Measurements from ENCODE around the gene SCYL1.
"Not testable (repeated sequence)": the region's sequence is repeated elsewhere in the genome, so short reads cannot be mapped to it uniquely, and the experiment has no call there.

The SCYL1 gene

GRCh38 chr11:65522718-65523630, 1.9 kb upstream of the SCYL1 start:
- H3K4me2 ChIP-seq (ENCODE audit: low read depth, low read length); H3K36me3 ChIP-seq (replicated peaks; ENCODE audit: insufficient read depth, low read length); H4K20me1 ChIP-seq (ENCODE audit: insufficient read depth, low read length); H3K27ac ChIP-seq (ENCODE audit: low read length); H3K4me3 ChIP-seq (ENCODE audit: low read length); H3K4me1 ChIP-seq (ENCODE audit: low read length); H3K27me3 ChIP-seq (replicated peaks; ENCODE audit: insufficient read depth, low read length); H3K9me2 ChIP-seq (replicated peaks; ENCODE audit: insufficient read depth, low read length); DNase-seq; H3K9me3 ChIP-seq (replicated peaks; ENCODE audit: insufficient read depth, low read length); H3K9ac ChIP-seq (ENCODE audit: low read length); H3F3A ChIP-seq (ENCODE audit: insufficient read depth, low read length); H2AFZ ChIP-seq (ENCODE audit: low read length): not testable (repeated sequence)
- H3K79me2 ChIP-seq (ENCODE audit: low read length) = peaks cover 27% of the 10 kb centered on the region

DNA sequence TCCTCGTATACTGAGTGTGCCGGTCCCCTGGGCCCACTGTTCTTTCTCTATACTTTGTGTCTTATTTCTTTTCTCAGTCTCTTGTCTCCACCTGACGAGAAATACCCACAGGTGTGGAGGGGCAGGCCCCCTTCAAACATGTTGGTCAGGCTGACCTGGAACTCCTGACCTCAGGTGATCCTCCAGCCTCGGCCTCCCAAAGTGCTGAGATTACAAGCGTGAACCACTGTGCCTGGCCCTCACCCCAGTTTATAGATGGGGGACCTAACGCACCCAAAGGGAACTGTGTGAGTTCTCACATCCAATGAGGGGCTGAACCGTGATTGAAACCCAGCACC, 1.3 kb upstream of the SCYL1 start:
- H3F3A ChIP-seq (ENCODE audit: insufficient read depth, low read length); H3K4me3 ChIP-seq (ENCODE audit: low read length); H3K9me3 ChIP-seq (replicated peaks; ENCODE audit: insufficient read depth, low read length); H3K36me3 ChIP-seq (replicated peaks; ENCODE audit: insufficient read depth, low read length); H3K4me2 ChIP-seq (ENCODE audit: low read depth, low read length); H2AFZ ChIP-seq (ENCODE audit: low read length); H4K20me1 ChIP-seq (ENCODE audit: insufficient read depth, low read length); H3K9me2 ChIP-seq (replicated peaks; ENCODE audit: insufficient read depth, low read length); H3K9ac ChIP-seq (ENCODE audit: low read length); DNase-seq; H3K27me3 ChIP-seq (replicated peaks; ENCODE audit: insufficient read depth, low read length); H3K4me1 ChIP-seq (ENCODE audit: low read length); H3K27ac ChIP-seq (ENCODE audit: low read length): not testable (repeated sequence)
- H3K79me2 ChIP-seq (ENCODE audit: low read length) = peaks cover 28% of the 10 kb centered on the region

GRCh38 chr11:65524014-65524740, 706 bp upstream of the SCYL1 start:
- H3K4me1 ChIP-seq (ENCODE audit: low read length) = peaks cover 9% of the 10 kb centered on the region
- no peak for DNase-seq
- peak overlapping the region; percentile 53; the same call in 1 of the 2 replicates for H2AFZ ChIP-seq (ENCODE audit: low read length)
- H3K4me2 ChIP-seq (ENCODE audit: low read depth, low read length) = peak overlapping the region; percentile 32; the same call in 1 of the 2 replicates
- no peaks in the 10 kb centered on the region for H4K20me1 ChIP-seq (ENCODE audit: insufficient read depth, low read length)
- no peaks in the 10 kb centered on the region for H3K9me3 ChIP-seq (replicated peaks; ENCODE audit: insufficient read depth, low read length)
- no peaks in the 10 kb centered on the region for H3K9me2 ChIP-seq (replicated peaks; ENCODE audit: insufficient read depth, low read length)
- no peak overlapping the region for H3K27ac ChIP-seq (ENCODE audit: low read length)
- TF ChIP-seq EZH2 (optimal IDR thresholded peaks at IDR 0.05; ENCODE audit: low read depth, low read length) = no peak
- no peak for TF ChIP-seq CTCF (IDR thresholded peaks at IDR 0.05; ENCODE audit: low read length)
- no peak for TF ChIP-seq EZH2phosphoT487 (IDR thresholded peaks at IDR 0.05; ENCODE audit: low read length)
- peak overlapping the region; percentile 25; the same call in 1 of the 2 replicates for H3K4me3 ChIP-seq (ENCODE audit: low read length)
- H3K79me2 ChIP-seq (ENCODE audit: low read length) = peaks cover 28% of the 10 kb centered on the region
- no peak overlapping the region for H3K9ac ChIP-seq (ENCODE audit: low read length)
- no peaks in the 10 kb centered on the region for H3K27me3 ChIP-seq (replicated peaks; ENCODE audit: insufficient read depth, low read length)
- H3K36me3 ChIP-seq (replicated peaks; ENCODE audit: insufficient read depth, low read length) = no peaks in the 10 kb centered on the region
- no peaks in the 10 kb centered on the region for H3F3A ChIP-seq (ENCODE audit: insufficient read depth, low read length)

DNA sequence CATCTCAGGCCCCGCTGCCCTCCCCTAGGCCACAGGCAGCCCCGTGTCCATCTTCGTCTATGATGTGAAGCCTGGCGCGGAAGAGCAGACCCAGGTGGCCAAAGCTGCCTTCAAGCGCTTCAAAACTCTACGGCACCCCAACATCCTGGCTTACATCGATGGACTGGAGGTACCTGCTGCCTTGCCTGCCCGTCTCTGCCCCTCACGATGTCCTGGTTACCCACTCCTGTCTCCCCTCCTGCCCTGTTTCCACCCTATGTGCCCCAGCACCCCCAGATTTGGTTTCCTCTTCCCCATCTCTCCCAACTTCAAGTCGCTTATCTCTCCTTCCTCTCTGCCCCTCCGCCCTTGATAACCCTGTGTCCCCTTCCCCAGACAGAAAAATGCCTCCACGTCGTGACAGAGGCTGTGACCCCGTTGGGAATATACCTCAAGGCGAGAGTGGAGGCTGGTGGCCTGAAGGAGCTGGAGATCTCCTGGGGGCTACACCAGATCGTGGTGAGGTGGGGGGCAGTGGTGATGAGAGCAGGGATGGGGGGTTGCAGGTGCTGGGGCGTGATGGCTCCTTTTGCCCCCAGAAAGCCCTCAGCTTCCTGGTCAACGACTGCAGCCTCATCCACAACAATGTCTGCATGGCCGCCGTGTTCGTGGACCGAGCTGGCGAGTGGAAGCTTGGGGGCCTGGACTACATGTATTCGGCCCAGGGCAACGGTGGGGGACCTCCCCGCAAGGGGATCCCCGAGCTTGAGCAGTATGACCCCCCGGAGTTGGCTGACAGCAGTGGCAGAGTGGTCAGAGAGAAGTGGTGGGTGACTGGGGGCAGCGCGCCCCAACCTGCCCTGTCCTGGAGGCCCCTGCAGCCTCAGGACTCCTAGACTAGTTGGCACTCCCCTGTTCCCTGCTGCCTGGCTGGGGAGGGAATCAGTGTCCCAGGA, 930 bp downstream of the SCYL1 start:
- Histone ChIP-seq H3K9me2 (replicated peaks; ENCODE audit: insufficient read depth, low read length) (no peaks in the 10 kb centered on the region), H3K36me3 (replicated peaks; ENCODE audit: insufficient read depth, low read length) (no peaks in the 10 kb centered on the region), H3K27ac (ENCODE audit: low read length) (peak overlapping the region; percentile 29; the same call in 1 of the 2 replicates), H2AFZ (ENCODE audit: low read length) (peak overlapping the region; percentile 83; the same call in 1 of the 2 replicates), H3K79me2 (ENCODE audit: low read length) (peaks cover 28% of the 10 kb centered on the region), H3K4me2 (ENCODE audit: low read depth, low read length) (peak overlapping the region; percentile 97), H3K9ac (ENCODE audit: low read length) (peak overlapping the region; percentile 96), H3F3A (ENCODE audit: insufficient read depth, low read length) (no peaks in the 10 kb centered on the region), H3K4me3 (ENCODE audit: low read length) (peak overlapping the region; percentile 100), H3K4me1 (ENCODE audit: low read length) (peaks cover 9% of the 10 kb centered on the region), H4K20me1 (ENCODE audit: insufficient read depth, low read length) (no peaks in the 10 kb centered on the region), H3K27me3 (replicated peaks; ENCODE audit: insufficient read depth, low read length) (no peaks in the 10 kb centered on the region), H3K9me3 (replicated peaks; ENCODE audit: insufficient read depth, low read length) (no peaks in the 10 kb centered on the region)
- TF ChIP-seq EZH2 (optimal IDR thresholded peaks at IDR 0.05; ENCODE audit: low read depth, low read length) (no peak), EZH2phosphoT487 (IDR thresholded peaks at IDR 0.05; ENCODE audit: low read length) (no peak), CTCF (IDR thresholded peaks at IDR 0.05; ENCODE audit: low read length) (no peak)
- DNase-seq = no peak

Data from MM.1S (cell line).